Measurements from ENCODE around the gene PCBP4.

DNA sequence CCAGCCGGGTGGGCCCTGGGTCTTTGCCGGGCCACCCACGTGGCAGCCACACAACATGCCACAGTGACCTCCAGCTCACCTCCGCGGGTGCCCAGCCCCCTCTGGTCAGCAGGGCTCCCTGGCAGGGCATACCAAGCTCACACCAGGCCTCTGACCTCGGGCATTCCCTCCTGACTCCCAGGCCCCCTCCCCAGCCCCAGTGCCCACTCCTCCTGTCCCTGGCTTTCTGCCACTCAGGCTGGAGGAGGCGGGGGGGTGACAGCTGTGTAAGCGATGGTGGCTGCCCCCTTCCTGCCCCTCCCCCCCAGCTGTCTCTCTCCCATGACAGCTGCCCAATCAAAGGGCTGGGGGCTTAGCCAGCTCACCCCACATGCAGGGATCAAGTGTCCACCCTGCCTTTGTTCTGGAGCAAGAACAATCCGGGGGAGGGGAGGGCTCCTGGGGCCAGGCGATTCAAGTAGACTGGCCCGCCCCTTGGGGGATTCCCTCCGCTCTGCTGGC, 3.3 kb downstream of the PCBP4 start:
- TF ChIP-seq, protein P1, sequence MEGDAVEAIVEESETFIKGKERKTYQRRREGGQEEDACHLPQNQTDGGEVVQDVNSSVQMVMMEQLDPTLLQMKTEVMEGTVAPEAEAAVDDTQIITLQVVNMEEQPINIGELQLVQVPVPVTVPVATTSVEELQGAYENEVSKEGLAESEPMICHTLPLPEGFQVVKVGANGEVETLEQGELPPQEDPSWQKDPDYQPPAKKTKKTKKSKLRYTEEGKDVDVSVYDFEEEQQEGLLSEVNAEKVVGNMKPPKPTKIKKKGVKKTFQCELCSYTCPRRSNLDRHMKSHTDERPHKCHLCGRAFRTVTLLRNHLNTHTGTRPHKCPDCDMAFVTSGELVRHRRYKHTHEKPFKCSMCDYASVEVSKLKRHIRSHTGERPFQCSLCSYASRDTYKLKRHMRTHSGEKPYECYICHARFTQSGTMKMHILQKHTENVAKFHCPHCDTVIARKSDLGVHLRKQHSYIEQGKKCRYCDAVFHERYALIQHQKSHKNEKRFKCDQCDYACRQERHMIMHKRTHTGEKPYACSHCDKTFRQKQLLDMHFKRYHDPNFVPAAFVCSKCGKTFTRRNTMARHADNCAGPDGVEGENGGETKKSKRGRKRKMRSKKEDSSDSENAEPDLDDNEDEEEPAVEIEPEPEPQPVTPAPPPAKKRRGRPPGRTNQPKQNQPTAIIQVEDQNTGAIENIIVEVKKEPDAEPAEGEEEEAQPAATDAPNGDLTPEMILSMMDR (IDR thresholded peaks at IDR 0.05), result no peak
- TF ChIP-seq EZH2 (IDR thresholded peaks at IDR 0.05), result no peak

Measured in neural progenitor cell (in vitro differentiated cells).